ENCODE data around the gene DGKE. TPM values are rescaled to one million over a fixed set of nuclear protein-coding genes. Genes with fewer than 3 reads are reported as not detected.
A peak's percentile ranks its signal among the peaks of the same experiment; 100 is the strongest.

The DGKE gene
- total and polyA plus RNA-seq, 2 donors (not counting 3 experiments of a cell fraction or from before 2014, with no cell fraction given) = 4.9 to 22.9 TPM

DNA sequence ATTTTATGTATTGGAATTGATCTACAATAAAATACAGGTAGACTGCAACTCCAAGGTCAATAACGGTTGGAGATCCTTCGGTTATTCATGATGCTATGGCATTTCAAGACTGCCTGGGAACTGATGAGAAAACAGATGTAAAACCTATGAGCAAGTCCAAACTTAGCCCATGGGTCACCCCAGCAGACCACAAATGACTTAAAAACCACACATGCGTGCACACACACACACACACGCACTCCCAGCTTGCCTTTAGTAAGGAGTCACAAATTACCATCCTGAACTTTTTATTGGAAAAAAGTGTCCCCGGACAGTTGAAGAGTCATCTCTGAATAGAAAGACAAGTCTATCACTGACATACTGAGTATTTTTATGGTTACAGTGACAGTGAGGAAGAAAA, 53.2 kb downstream of the DGKE start:
- no peak overlapping the region for H2AFZ ChIP-seq (ENCODE audit: low read depth, low read length)
- DNase-seq (ENCODE audit: low read depth, low spot score) (no peak), FAIRE-seq (no peak)
- H3K9me3 ChIP-seq (replicated peaks; ENCODE audit: control insufficient read depth, insufficient read depth, low read length) = peaks cover 2% of the 10 kb centered on the region
- no peaks in the 10 kb centered on the region for H3K9me1 ChIP-seq (replicated peaks; ENCODE audit: control insufficient read depth, extremely low read depth, insufficient read depth, low read length)
- POLR2A ChIA-PET = no interaction called here
- H3K27me3 ChIP-seq (ENCODE audit: control insufficient read depth in 2 of 2, insufficient read depth in 2 of 2, low read length in 2 of 2) = no peaks in the 10 kb centered on the region
- H4K20me1 ChIP-seq (replicated peaks; ENCODE audit: control insufficient read depth, extremely low read depth, insufficient read depth, low read length) = no peaks in the 10 kb centered on the region
- TF ChIP-seq MYC (IDR thresholded peaks at IDR 0.05; ENCODE audit: low read depth, low read length) = no peak
- no peak for TF ChIP-seq GATA2 (IDR thresholded peaks at IDR 0.05; ENCODE audit: insufficient read depth, insufficient read length, low read depth, low read length)
- no peak overlapping the region for H3K9ac ChIP-seq (replicated peaks; ENCODE audit: extremely low read depth, insufficient read depth, low read length)
- no peaks in the 10 kb centered on the region for H3K79me2 ChIP-seq (ENCODE audit: control insufficient read depth, insufficient read depth, low read length)
- no peak overlapping the region for H3K27ac ChIP-seq (ENCODE audit: insufficient read depth, low read depth, low read length)
- H3K4me2 ChIP-seq (ENCODE audit: insufficient read depth, low read length) = no peak overlapping the region
- BruUV-seq (replicated peaks) = no TSS peak
- intact Hi-C loops (cut with micrococcal nuclease) (no loop called here), dilution Hi-C loops (cut with MboI; ENCODE audit: extremely low pct_ligation_motif_present, low sequenced_read_pairs) (no loop called here)
- peaks cover 0 to 23% of the 10 kb centered on the region in 2 experiments for H3K36me3 ChIP-seq (ENCODE audit: control insufficient read depth in 2 of 2, extremely low read depth in 1 of 2, insufficient read depth in 2 of 2, low read length in 2 of 2)
- H3K4me1 ChIP-seq (ENCODE audit: control insufficient read depth, extremely low read depth, insufficient read depth, low read length) = no peaks in the 10 kb centered on the region
- no peak overlapping the region for H3K4me3 ChIP-seq (replicated peaks in 1 of 3; ENCODE audit: insufficient read depth in 1 of 3, low read depth in 1 of 3, low read length in 3 of 3)
- CTCF ChIA-PET = no interaction called here

DNA sequence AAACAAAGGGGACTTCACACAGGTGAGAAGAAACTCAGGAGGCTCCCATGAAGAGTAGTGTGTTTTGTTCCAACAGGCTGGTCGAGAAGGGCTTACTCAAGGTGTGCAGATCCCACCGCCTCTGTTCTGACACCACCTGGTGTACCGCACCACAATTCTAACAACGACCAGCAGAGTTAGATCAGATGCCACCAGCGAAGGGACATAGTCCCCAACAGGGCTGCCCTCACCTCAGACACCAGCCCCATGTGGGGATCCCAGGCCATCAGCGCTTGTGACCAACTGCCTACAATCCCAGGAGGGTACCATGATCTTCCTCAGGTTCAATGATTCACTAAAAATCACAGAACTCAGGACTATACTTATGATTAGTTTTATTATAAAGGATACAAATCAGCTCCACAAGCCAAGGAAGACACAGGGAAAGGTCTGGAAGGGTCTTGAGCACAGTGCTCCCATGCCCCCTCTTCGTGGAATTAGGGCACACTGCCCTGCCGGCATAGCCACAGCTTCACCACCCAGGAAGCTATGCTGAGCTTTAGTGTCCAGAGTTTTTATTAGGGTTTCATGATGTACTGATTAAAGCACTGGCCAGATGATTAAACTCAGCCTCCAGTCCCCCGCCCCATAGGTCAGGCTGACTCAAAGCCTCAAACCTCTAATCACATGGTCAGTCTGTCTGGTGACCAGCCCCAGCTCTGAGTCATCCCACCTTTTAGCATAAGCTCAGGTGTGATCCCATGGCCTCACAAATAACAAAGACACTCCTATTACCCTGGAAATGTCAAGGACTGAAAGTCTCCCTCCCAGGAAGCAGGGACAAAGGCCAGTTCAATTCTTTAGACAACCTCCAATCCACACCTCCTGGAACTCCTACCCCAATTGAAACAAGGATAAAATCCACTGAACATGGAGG, 53.9 kb downstream of the DGKE start:
- H3K9me1 ChIP-seq (replicated peaks; ENCODE audit: control insufficient read depth, extremely low read depth, insufficient read depth, low read length) = no peaks in the 10 kb centered on the region
- BruUV-seq (replicated peaks) = TSS peak; percentile 18
- no peak overlapping the region for H2AFZ ChIP-seq (ENCODE audit: low read depth, low read length)
- no peaks in the 10 kb centered on the region for H3K27me3 ChIP-seq (ENCODE audit: control insufficient read depth in 2 of 2, insufficient read depth in 2 of 2, low read length in 2 of 2)
- dilution Hi-C loops (cut with MboI; ENCODE audit: extremely low pct_ligation_motif_present, low sequenced_read_pairs) (no loop called here), intact Hi-C loops (cut with micrococcal nuclease) (no loop called here)
- no peaks in the 10 kb centered on the region for H4K20me1 ChIP-seq (replicated peaks; ENCODE audit: control insufficient read depth, extremely low read depth, insufficient read depth, low read length)
- no peak overlapping the region for H3K4me3 ChIP-seq (replicated peaks in 1 of 3; ENCODE audit: insufficient read depth in 1 of 3, low read depth in 1 of 3, low read length in 3 of 3)
- peaks cover 2% of the 10 kb centered on the region for H3K9me3 ChIP-seq (replicated peaks; ENCODE audit: control insufficient read depth, insufficient read depth, low read length)
- peaks cover 0 to 26% of the 10 kb centered on the region in 2 experiments for H3K36me3 ChIP-seq (ENCODE audit: control insufficient read depth in 2 of 2, extremely low read depth in 1 of 2, insufficient read depth in 2 of 2, low read length in 2 of 2)
- no peaks in the 10 kb centered on the region for H3K79me2 ChIP-seq (ENCODE audit: control insufficient read depth, insufficient read depth, low read length)
- no peaks in the 10 kb centered on the region for H3K4me1 ChIP-seq (ENCODE audit: control insufficient read depth, extremely low read depth, insufficient read depth, low read length)
- TF ChIP-seq POLR2AphosphoS5 (IDR thresholded peaks at IDR 0.05; ENCODE audit: insufficient read depth, low read depth, low read length) (no peak), EZH2 (IDR thresholded peaks at IDR 0.05; ENCODE audit: borderline replicate concordance, low read depth, low read length, severe bottlenecking) (no peak), FOS (IDR thresholded peaks at IDR 0.05; ENCODE audit: borderline replicate concordance, insufficient read depth, low read length) (no peak), GATA2 (IDR thresholded peaks at IDR 0.05; ENCODE audit: insufficient read depth, insufficient read length, low read depth, low read length) (no peak), POLR2A (IDR thresholded peaks at IDR 0.05; ENCODE audit: low read depth, low read length) (no peak), JUN (IDR thresholded peaks at IDR 0.05; ENCODE audit: borderline replicate concordance, insufficient read depth, insufficient read length, low read depth) (no peak), MAX (IDR thresholded peaks at IDR 0.05; ENCODE audit: insufficient read depth, insufficient read length) (no peak), MYC (IDR thresholded peaks at IDR 0.05; ENCODE audit: low read depth, low read length) (no peak)
- TF ChIP-seq, protein P1, sequence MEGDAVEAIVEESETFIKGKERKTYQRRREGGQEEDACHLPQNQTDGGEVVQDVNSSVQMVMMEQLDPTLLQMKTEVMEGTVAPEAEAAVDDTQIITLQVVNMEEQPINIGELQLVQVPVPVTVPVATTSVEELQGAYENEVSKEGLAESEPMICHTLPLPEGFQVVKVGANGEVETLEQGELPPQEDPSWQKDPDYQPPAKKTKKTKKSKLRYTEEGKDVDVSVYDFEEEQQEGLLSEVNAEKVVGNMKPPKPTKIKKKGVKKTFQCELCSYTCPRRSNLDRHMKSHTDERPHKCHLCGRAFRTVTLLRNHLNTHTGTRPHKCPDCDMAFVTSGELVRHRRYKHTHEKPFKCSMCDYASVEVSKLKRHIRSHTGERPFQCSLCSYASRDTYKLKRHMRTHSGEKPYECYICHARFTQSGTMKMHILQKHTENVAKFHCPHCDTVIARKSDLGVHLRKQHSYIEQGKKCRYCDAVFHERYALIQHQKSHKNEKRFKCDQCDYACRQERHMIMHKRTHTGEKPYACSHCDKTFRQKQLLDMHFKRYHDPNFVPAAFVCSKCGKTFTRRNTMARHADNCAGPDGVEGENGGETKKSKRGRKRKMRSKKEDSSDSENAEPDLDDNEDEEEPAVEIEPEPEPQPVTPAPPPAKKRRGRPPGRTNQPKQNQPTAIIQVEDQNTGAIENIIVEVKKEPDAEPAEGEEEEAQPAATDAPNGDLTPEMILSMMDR (IDR thresholded peaks at IDR 0.05; ENCODE audit: extremely low read depth in 1 of 2, insufficient read depth in 1 of 2, low read depth in 1 of 2, low read length in 2 of 2) = no peak
- FAIRE-seq (no peak), DNase-seq (ENCODE audit: low read depth, low spot score) (no peak)
- H3K9ac ChIP-seq (replicated peaks; ENCODE audit: extremely low read depth, insufficient read depth, low read length) = no peak overlapping the region
- no peak overlapping the region for H3K27ac ChIP-seq (ENCODE audit: insufficient read depth, low read depth, low read length)
- no peak overlapping the region for H3K4me2 ChIP-seq (ENCODE audit: insufficient read depth, low read length)
- POLR2A ChIA-PET = no interaction called here
- CTCF ChIA-PET = interaction anchor here (4.3 kb wide), 1 partner anchor 69 kb away, joined by 20 read pairs; no protein-coding TSS in a partner anchor

Data from endothelial cell of umbilical vein (primary cell).